HepG2 (cell line): ENCODE data around the gene DPP6. TPM values are rescaled to one million over a fixed set of nuclear protein-coding genes. Genes with fewer than 3 reads are reported as not detected.

ENCODE experiments used
- ATAC-seq: fragments of 200-7000 bp; cut with Tn5 transposase; 3 replicates; pipeline ENCODE4 v1.9.1; 2020; ENCODE audit warnings: mild to moderate bottlenecking, moderate library complexity
- BruUV-seq: library from RNA; stranded (reverse); fragments of 400-500 nt; replicated peaks from 2 replicates; lab custom pipeline; 2021; lab: Mats Ljungman, UMichigan
- CTCF ChIA-PET: fragments of 300-600 bp; formaldehyde crosslinking; extraction: SDS; loops from one replicate; lab custom pipeline; 2021; ENCODE audit warnings: low total read pairs, inconsistent platforms, low intra/inter-chr PET ratio; lab: Yijun Ruan, JAX
- POLR2A ChIA-PET: fragments of 350-600 bp; sonication (Branson Sonifier 250); formaldehyde crosslinking; loops from one replicate; lab custom pipeline; 2020; ENCODE audit warnings: antibody characterized with exemption, inconsistent platforms; lab: Yijun Ruan, JAX
- DNase-seq: peaks from one replicate; pipeline ENCODE4 v3.0.0-alpha.2; 2015; ENCODE audit warnings: low spot score
- FAIRE-seq: peaks from 3 replicates; lab custom pipeline; 2011; peaks lifted over from hg19 to GRCh38; lab: Jason Lieb, UNC
- H2AFZ ChIP-seq: one replicate; pipeline ENCODE4 v1.6.1; 2011; ENCODE audit warnings: low read length, inconsistent platforms
- H3K27ac ChIP-seq: fragments of 300-600 bp; 3 replicates; pipeline ENCODE4 v1.8.0; 2011; ENCODE audit warnings: mixed run types, mild to moderate bottlenecking, mixed read lengths, low read length, inconsistent platforms; ENCODE audit not compliant: insufficient read depth; ENCODE audit errors: extremely low read length
- H3K27me3 ChIP-seq, 2 experiments: fragments of 200-600 bp in 1 of 2; 2 replicates in 1 of 2; 3 replicates in 1 of 2; pipeline versions ENCODE4 v1.6.0 to v1.8.0; 2011; ENCODE audit warnings: low read length in 2 of 2, mild to moderate bottlenecking in 2 of 2, moderate library complexity in 2 of 2, inconsistent platforms in 1 of 2; ENCODE audit not compliant: insufficient read depth in 2 of 2, control insufficient read depth in 1 of 2
- H3K36me3 ChIP-seq, 2 experiments: fragments of 200-600 bp in 1 of 2; replicated peaks in 1 of 2; 2 replicates in 1 of 2; 3 replicates in 1 of 2; pipeline versions ENCODE4 v1.5.1 to v1.8.0; 2011; ENCODE audit warnings: low read length in 2 of 2, inconsistent platforms in 1 of 2; ENCODE audit not compliant: insufficient read depth in 2 of 2, control insufficient read depth in 1 of 2
- H3K4me1 ChIP-seq: 2 replicates; pipeline ENCODE4 v1.5.1; 2012; ENCODE audit warnings: low read length, inconsistent platforms; ENCODE audit not compliant: insufficient read depth
- H3K4me2 ChIP-seq: 2 replicates; pipeline ENCODE4 v1.6.0; 2011; ENCODE audit warnings: low read depth, low read length, inconsistent platforms
- H3K4me3 ChIP-seq, 3 experiments: fragments of 200-600 bp in 1 of 3; sonication (generic), shearing (Covaris generic) in 1 of 3; replicated peaks in 1 of 3; 2 replicates each; pipeline ENCODE4 v1.5.1; 2011 to 2016; ENCODE audit warnings: low read length in 3 of 3, inconsistent platforms in 2 of 3, low read depth in 2 of 3, mild to moderate bottlenecking in 2 of 3, control low read depth in 1 of 3, mixed read lengths in 1 of 3; ENCODE audit not compliant: insufficient read depth in 1 of 3
- H3K79me2 ChIP-seq: one replicate; pipeline ENCODE4 v1.6.1; 2011; ENCODE audit warnings: low read length, inconsistent platforms; ENCODE audit not compliant: insufficient read depth
- H3K9ac ChIP-seq: 2 replicates; pipeline ENCODE4 v1.6.0; 2011; ENCODE audit warnings: mild to moderate bottlenecking, low read depth, low read length, inconsistent platforms; ENCODE audit not compliant: insufficient read depth
- H3K9me3 ChIP-seq: 2 replicates; pipeline ENCODE4 v1.5.1; 2012; ENCODE audit warnings: mild to moderate bottlenecking, low read length
- H4K20me1 ChIP-seq: 2 replicates; pipeline ENCODE4 v1.6.0; 2011; ENCODE audit warnings: inconsistent platforms, mild to moderate bottlenecking, low read length, moderate library complexity; ENCODE audit not compliant: insufficient read depth
- MLXIP ChIP-seq: sonication (generic); formaldehyde crosslinking; IDR thresholded peaks from 2 replicates; pipeline ENCODE4 v1.9.0; 2021; ENCODE audit warnings: missing genetic modification reagents, borderline replicate concordance
- NFIC ChIP-seq: IDR thresholded peaks from 2 replicates; pipeline ENCODE4 v1.6.1; 2012; ENCODE audit warnings: mild to moderate bottlenecking, low read length, inconsistent platforms
- SPEN ChIP-seq: sonication (generic); formaldehyde crosslinking; IDR thresholded peaks from 2 replicates; pipeline ENCODE4 v1.5.1; 2020; ENCODE audit warnings: low read depth, mild to moderate bottlenecking, missing genetic modification reagents
- SRSF9 ChIP-seq: fragments of 200-400 bp; formaldehyde crosslinking; IDR thresholded peaks from 2 replicates; pipeline ENCODE4 v1.6.1; 2018; ENCODE audit warnings: borderline replicate concordance, mild to moderate bottlenecking, low read depth, low read length; ENCODE audit not compliant: insufficient read depth, poor library complexity, severe bottlenecking
- ZNF710 ChIP-seq: sonication (generic); formaldehyde crosslinking; IDR thresholded peaks from 2 replicates; pipeline ENCODE4 v1.5.0; 2020; ENCODE audit warnings: mild to moderate bottlenecking, missing genetic modification reagents, borderline replicate concordance
- WGBS: methylation state at CpG from one replicate; pipeline ENCODE4 v1.1.6; 2017; ENCODE audit warnings: low lambda C conversion rate; 5-methylcytosine and 5-hydroxymethylcytosine counted together
- in situ Hi-C: cut with HindIII; loops from 2 replicates; pipeline ENCODE4 v1.10.0; 2017; ENCODE audit warnings: low pct_unique_long_range_greater_than_20kb; ENCODE audit not compliant: extremely low pct_ligation_motif_present
- intact Hi-C: fragments of 100-400 bp; cut with micrococcal nuclease; formaldehyde crosslinking; loops from one replicate; pipeline ENCODE4 v1.10.0; 2022; ENCODE audit not compliant: unreplicated experiment
- polyA plus RNA-seq, 8 experiments: library from polyadenylated mRNA; depleted of rRNA in 3 of 8; stranded (reverse) in 7 of 8; unstranded in 1 of 8; fragments of >200 nt; fragmentation: Illumina TruSeq in 4 of 8; extraction: Trizol in 4 of 8; gene quantifications; 2 replicates each; pipeline versions ENCODE4 v1.2.1 to v1.2.3, GENCODE V29; 2011 to 2016; ENCODE audit warnings: low read depth in 4 of 8, missing spikeins in 1 of 8, mixed read lengths in 1 of 8; ENCODE audit not compliant: insufficient read depth in 1 of 8
- total RNA-seq, 5 experiments: library from RNA; depleted of rRNA; stranded (reverse); fragments of >200 nt; fragmentation: Illumina TruSeq; extraction: Trizol; gene quantifications; 2 replicates each; pipeline ENCODE4 v1.2.3, GENCODE V29; 2016; ENCODE audit warnings: low read depth in 1 of 5

DPP6 gene
- total and polyA plus RNA-seq, 2 of the 13 experiments (the other 11 are each of a cell fraction or from before 2014, with no cell fraction given): not detected

GRCh38 chr7:154517768-154518167 is 465.6 kb downstream of the DPP6 start (continued):
- no peak for TF ChIP-seq MLXIP (CRISPR knock-in tag)
- no peak for TF ChIP-seq ZNF710 (CRISPR knock-in tag)
- TF ChIP-seq SRSF9: no peak

- FAIRE-seq (no peak), ATAC-seq (no peak), DNase-seq (no peak)
- no peak overlapping the region for H3K4me3 ChIP-seq
- CTCF ChIA-PET: no interaction called here
- WGBS: 0% methylated on average over 1 of the region's 4 CpGs
- no peaks in the 10 kb centered on the region for H3K9me3 ChIP-seq
- POLR2A ChIA-PET: no interaction called here
- no peak overlapping the region for H3K9ac ChIP-seq
- no peaks in the 10 kb centered on the region for H3K79me2 ChIP-seq
- H4K20me1 ChIP-seq: no peaks in the 10 kb centered on the region
- H3K4me1 ChIP-seq: no peaks in the 10 kb centered on the region
- TF ChIP-seq NFIC (no peak), SPEN (CRISPR knock-in tag) (no peak)
- intact Hi-C loops (no loop called here), in situ Hi-C loops (no loop called here)
- no peak overlapping the region for H3K27ac ChIP-seq
- H3K27me3 ChIP-seq: no peaks in the 10 kb centered on the region; a peak in 1 of 5 replicates
- H3K4me2 ChIP-seq: no peak overlapping the region
- no TSS peak for BruUV-seq
- no peaks in the 10 kb centered on the region for H3K36me3 ChIP-seq
- no peak overlapping the region for H2AFZ ChIP-seq
These were observed 467.0 kb downstream of the DPP6 start for GRCh38 chr7:154519229-154519628.
